Tibial artery (tissue), 4 donors: Measurements from ENCODE around the gene NEU2.

Source experiments
- DNase-seq, 2 donors: peaks; one replicate each; pipeline ENCODE4 v3.0.0-alpha.2; 2019
- H3K27ac ChIP-seq, 2 donors: fragments of 200-600 bp; sonication (generic) in 1 of 2; 1 replicate in 1 of 2; 2 replicates in 1 of 2; pipeline ENCODE4 v1.5.1; 2018 to 2019; ENCODE audit warnings: mild to moderate bottlenecking in 1 of 2
- H3K27me3 ChIP-seq, 2 donors: fragments of 200-600 bp; sonication (generic) in 1 of 2; one replicate each; pipeline versions ENCODE4 v1.5.1 to v1.6.0; 2016 to 2019
- H3K36me3 ChIP-seq, 3 donors: fragments of 200-600 bp; sonication (generic) in 2 of 3; one replicate each; pipeline ENCODE4 v1.5.1; 2016 to 2019; ENCODE audit warnings: mild to moderate bottlenecking in 2 of 3
- H3K4me1 ChIP-seq, 4 donors: fragments of 200-600 bp; sonication (generic) in 2 of 4; 1 replicate in 3 of 4; 2 replicates in 1 of 4; pipeline ENCODE4 v1.5.1; 2016 to 2019
- H3K4me3 ChIP-seq, 2 donors: fragments of 200-600 bp; sonication (generic) in 1 of 2; 1 replicate in 1 of 2; 2 replicates in 1 of 2; pipeline ENCODE4 v1.5.1; 2018 to 2019; ENCODE audit warnings: mild to moderate bottlenecking in 2 of 2
- H3K9me3 ChIP-seq, 3 donors: fragments of 200-600 bp; sonication (generic) in 1 of 3; one replicate each; pipeline ENCODE4 v1.5.1; 2016 to 2019
- intact Hi-C: fragments of 100-400 bp; cut with DNase I; formaldehyde crosslinking; loops from one replicate; pipeline ENCODE4 v1.15.0; 2023; ENCODE audit warnings: low total_unique reads
- TF ChIP-seq, protein P1 (sequence below), 2 experiments: fragments of 200-600 bp in 1 of 2; fragments of 450-650 bp in 1 of 2; IDR thresholded peaks; one replicate each; pipeline ENCODE4 v1.5.1; 2017 to 2019; ENCODE audit warnings: antibody characterized with exemption in 2 of 2, mild to moderate bottlenecking in 1 of 2, moderate library complexity in 1 of 2

NEU2 gene

DNA sequence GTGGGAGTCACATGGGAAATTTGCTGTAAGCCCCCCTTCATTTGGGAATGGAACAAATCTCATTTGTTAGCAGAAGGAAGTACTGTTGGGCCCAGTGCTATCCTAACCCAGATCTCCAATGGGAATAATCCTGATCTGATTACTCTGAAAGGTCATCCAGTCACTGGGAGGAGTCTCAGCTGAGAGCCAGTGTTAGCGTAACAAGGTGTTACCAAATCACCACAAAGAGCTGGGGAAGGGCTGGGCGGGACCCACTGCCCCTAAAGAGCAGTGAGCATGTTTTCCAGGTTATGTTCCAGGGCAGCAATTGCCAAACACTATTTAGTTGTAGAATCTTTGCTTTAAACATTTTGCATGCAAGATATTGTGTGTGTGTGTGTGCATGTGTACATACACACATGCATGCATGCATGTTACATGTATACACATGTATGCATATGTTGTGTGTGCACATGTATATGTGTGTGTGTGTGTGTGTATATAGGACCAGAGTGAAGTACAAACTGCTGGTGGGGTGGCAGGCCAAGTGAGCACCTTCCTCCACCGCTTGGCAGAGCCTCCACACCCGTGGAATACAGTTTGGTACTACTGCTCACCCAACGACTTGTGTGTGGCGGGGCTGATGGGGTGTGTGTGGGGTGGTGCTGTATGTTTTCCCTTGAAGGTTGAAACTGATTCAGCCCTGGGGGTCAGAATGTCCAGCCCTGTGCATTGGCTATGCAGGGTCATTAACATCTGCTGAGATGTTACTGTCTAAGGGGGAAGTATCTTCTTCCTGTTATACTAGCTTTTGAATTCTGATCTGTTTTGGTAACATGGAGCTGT, 42.9 kb downstream of the NEU2 start:
- Histone ChIP-seq H3K4me3 (no peak overlapping the region), H3K27me3 (no peaks in the 10 kb centered on the region), H3K27ac (no peak overlapping the region), H3K4me1 (peaks cover 0 to 3% (median 0%) of the 10 kb centered on the region in 4 donors), H3K36me3 (no peaks in the 10 kb centered on the region), H3K9me3 (peaks cover 0 to 12% (median 6%) of the 10 kb centered on the region in 3 donors)
- TF ChIP-seq, protein P1, sequence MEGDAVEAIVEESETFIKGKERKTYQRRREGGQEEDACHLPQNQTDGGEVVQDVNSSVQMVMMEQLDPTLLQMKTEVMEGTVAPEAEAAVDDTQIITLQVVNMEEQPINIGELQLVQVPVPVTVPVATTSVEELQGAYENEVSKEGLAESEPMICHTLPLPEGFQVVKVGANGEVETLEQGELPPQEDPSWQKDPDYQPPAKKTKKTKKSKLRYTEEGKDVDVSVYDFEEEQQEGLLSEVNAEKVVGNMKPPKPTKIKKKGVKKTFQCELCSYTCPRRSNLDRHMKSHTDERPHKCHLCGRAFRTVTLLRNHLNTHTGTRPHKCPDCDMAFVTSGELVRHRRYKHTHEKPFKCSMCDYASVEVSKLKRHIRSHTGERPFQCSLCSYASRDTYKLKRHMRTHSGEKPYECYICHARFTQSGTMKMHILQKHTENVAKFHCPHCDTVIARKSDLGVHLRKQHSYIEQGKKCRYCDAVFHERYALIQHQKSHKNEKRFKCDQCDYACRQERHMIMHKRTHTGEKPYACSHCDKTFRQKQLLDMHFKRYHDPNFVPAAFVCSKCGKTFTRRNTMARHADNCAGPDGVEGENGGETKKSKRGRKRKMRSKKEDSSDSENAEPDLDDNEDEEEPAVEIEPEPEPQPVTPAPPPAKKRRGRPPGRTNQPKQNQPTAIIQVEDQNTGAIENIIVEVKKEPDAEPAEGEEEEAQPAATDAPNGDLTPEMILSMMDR (IDR thresholded peaks at IDR 0.05) = no peak
- intact Hi-C loops = no loop called here
- DNase-seq = peak in 1 of 2 donors; percentile 61

DNA sequence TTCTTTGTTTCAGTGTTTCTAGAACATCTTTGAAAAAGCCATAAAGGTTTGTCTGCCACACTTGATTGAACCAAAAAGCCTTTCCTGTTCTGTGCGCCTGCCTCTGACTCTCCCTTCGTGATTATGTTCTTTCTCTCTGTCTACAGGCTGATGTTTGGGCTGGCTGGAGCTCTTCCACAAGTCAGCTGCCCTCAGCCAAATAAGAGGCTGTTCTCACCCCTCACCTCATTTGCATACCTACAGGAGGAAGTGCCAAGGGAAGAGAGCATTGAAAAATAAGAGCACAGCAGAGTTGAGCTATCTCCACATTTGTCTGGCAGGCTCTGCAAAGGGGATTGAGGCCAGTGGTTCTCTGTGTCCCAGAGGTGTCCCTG, 43.5 kb downstream of the NEU2 start:
- TF ChIP-seq, protein P1 (IDR thresholded peaks at IDR 0.05) = no peak
- intact Hi-C loops = no loop called here
- peaks cover 0 to 12% (median 5%) of the 10 kb centered on the region in 3 donors for H3K9me3 ChIP-seq
- no peak overlapping the region for H3K4me3 ChIP-seq
- H3K27me3 ChIP-seq = no peaks in the 10 kb centered on the region
- peaks cover 0 to 3% (median 0%) of the 10 kb centered on the region in 4 donors for H3K4me1 ChIP-seq
- no peak overlapping the region for H3K27ac ChIP-seq
- DNase-seq = peak in 1 of 2 donors; percentile 37
- H3K36me3 ChIP-seq = no peaks in the 10 kb centered on the region

DNA sequence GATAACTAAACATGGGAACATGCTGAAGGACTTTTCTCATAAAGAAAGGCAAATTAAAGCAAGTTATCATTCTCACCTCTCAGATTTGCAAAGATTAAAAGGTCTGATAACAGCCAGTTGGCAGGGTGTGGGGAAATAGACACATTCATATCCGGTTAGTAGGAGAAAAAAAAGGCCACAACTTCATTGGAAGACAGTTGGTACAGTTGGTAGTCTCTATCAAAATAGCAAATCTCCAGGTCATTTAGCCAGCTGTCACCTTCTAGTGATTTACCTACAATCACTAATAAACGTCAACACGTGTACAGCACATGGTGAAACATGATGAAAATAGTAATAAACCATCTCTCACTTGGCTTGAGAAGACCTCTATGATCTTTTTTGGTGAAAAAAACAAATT, 44.3 kb downstream of the NEU2 start:
- Histone ChIP-seq H3K4me3 (no peak overlapping the region), H3K4me1 (peaks cover 0 to 3% (median 0%) of the 10 kb centered on the region in 4 donors), H3K27ac (no peak overlapping the region), H3K27me3 (no peaks in the 10 kb centered on the region), H3K36me3 (no peaks in the 10 kb centered on the region), H3K9me3 (peaks cover 0 to 8% (median 0%) of the 10 kb centered on the region in 3 donors)
- intact Hi-C loops = no loop called here
- TF ChIP-seq, protein P1 (IDR thresholded peaks at IDR 0.05) = no peak
- no peak for DNase-seq

DNA sequence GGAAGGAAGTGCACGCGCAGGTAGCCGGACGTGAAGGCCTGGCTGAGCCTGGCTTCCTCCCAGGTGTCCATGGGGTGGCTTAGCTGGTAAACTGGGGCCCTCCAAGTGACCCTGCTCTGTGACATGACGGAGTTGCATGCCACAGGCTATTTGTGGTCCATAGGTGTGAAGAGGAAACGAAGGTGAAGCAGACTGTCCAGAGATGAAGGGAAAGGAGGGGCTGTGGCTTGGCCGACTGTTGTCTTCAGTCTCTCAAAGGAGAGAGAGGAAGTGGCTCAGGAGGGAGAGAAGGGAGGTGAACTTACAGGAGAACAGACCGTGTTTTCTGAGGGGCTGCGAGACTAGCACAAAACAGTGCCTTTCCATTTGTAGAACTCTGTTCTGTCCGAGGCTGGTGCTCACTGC, 47.0 kb downstream of the NEU2 start:
- H3K9me3 ChIP-seq = no peaks in the 10 kb centered on the region
- peaks cover 0 to 3% (median 0%) of the 10 kb centered on the region in 4 donors for H3K4me1 ChIP-seq
- no peaks in the 10 kb centered on the region for H3K27me3 ChIP-seq
- intact Hi-C loops = no loop called here
- no peak overlapping the region for H3K27ac ChIP-seq
- TF ChIP-seq, protein P1 (IDR thresholded peaks at IDR 0.05) = no peak
- DNase-seq = peak in 1 of 2 donors; percentile 50
- no peaks in the 10 kb centered on the region for H3K36me3 ChIP-seq
- no peak overlapping the region for H3K4me3 ChIP-seq

DNA sequence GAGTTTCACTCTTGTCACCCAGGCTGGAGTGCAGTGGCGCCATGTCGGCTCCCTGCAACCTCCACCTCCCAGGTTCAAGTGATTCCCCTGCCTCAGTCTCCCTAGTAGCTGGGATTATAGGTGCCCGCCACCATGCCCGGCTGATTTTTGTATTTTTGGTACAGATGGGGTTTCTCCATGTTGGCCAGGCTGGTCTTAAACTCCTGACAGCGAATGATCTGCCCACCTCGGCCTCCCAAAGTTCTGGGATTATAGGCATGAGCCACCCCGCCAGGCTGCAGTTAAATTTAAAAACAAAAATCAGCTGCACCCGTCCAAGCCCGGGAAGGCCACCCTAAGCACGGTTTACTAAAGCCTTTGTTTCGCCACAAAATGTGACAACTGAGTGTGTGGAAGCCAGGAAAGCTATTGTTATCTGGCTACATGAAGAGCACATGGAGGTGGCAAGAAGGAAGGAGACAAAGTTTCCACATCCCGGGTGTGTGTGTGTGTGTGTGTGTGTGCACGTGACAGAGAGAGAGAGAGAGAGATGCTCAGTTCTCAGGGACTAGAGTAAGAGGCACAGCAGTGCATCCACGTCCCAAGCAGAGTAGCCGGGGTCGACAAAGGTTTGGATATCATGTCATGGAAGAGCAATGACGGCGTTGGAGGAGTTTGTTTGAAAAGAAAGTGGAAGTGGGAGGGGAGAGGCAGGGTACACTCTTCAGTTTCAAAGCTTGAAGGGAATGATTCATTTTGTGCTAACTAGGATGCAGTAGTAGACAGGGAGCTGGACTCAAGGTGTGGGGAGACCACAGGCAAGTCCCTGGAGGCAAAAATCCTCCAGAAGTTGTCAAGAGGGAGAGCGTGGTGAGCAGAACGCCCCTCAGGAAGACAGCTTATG, 47.7 kb downstream of the NEU2 start:
- no peak overlapping the region for H3K27ac ChIP-seq
- peaks cover 0 to 3% (median 0%) of the 10 kb centered on the region in 4 donors for H3K4me1 ChIP-seq
- no peaks in the 10 kb centered on the region for H3K27me3 ChIP-seq
- TF ChIP-seq, protein P1 (IDR thresholded peaks at IDR 0.05) = no peak
- intact Hi-C loops = no loop called here
- H3K9me3 ChIP-seq = no peaks in the 10 kb centered on the region
- H3K4me3 ChIP-seq = no peak overlapping the region
- no peaks in the 10 kb centered on the region for H3K36me3 ChIP-seq
- peak in 1 of 2 donors; percentile 48 for DNase-seq
